MCF 10A (cell line): Measurements from ENCODE around the gene EVL. TPM values are rescaled to one million over a fixed set of nuclear protein-coding genes. Genes with fewer than 3 reads are reported as not detected.

Experiments
- BruUV-seq: library from RNA; stranded (reverse); fragments of 400-500 nt; replicated peaks from 2 replicates; lab custom pipeline; 2021; lab: Mats Ljungman, UMichigan
- CTCF ChIA-PET: fragments of 300-600 bp; sonication (Branson Sonifier 250); formaldehyde crosslinking; extraction: SDS; loops from one replicate; lab custom pipeline; 2021; ENCODE audit warnings: antibody characterized with exemption, inconsistent platforms; lab: Yijun Ruan, JAX
- POLR2A ChIA-PET: fragments of 300-600, 350-650 bp; sonication (Branson Sonifier 250); formaldehyde crosslinking; extraction: SDS; loops from one replicate; lab custom pipeline; 2020; ENCODE audit warnings: antibody characterized with exemption, inconsistent platforms; lab: Yijun Ruan, JAX
- DNase-seq: peaks from one replicate; pipeline ENCODE4 v3.0.0-alpha.2; 2018; ENCODE audit not compliant: unreplicated experiment
- H3K27ac Mint-ChIP-seq: one replicate; pipeline ENCODE4 v1.8.0; 2022; ENCODE audit warnings: mild to moderate bottlenecking, low read depth, mixed read lengths; ENCODE audit not compliant: unreplicated experiment
- H3K27me3 Mint-ChIP-seq: one replicate; pipeline ENCODE4 v1.8.0; 2022; ENCODE audit warnings: mixed read lengths; ENCODE audit not compliant: insufficient read depth, unreplicated experiment
- H3K36me3 Mint-ChIP-seq: one replicate; pipeline ENCODE4 v1.8.0; 2022; ENCODE audit warnings: mild to moderate bottlenecking, moderate library complexity, mixed read lengths; ENCODE audit not compliant: insufficient read depth, unreplicated experiment
- H3K4me1 Mint-ChIP-seq: one replicate; pipeline ENCODE4 v1.8.0; 2022; ENCODE audit warnings: mixed read lengths; ENCODE audit not compliant: insufficient read depth, unreplicated experiment
- H3K4me3 Mint-ChIP-seq: one replicate; pipeline ENCODE4 v1.8.0; 2022; ENCODE audit warnings: mild to moderate bottlenecking, moderate library complexity, mixed read lengths; ENCODE audit not compliant: unreplicated experiment
- H3K9me3 Mint-ChIP-seq: one replicate; pipeline ENCODE4 v1.8.0; 2022; ENCODE audit warnings: mixed read lengths; ENCODE audit not compliant: unreplicated experiment
- intact Hi-C: fragments of 100-400 bp; cut with micrococcal nuclease; formaldehyde crosslinking; loops from 2 replicates; pipeline ENCODE4 v1.14.1; 2022
- total RNA-seq: library from RNA; stranded (reverse); gene quantifications from 2 replicates; pipeline ENCODE4 v1.2.3, GENCODE V29; 2022
- TF ChIP-seq, protein P1 (sequence below): fragments of 200-600 bp; IDR thresholded peaks from one replicate; pipeline ENCODE4 v1.8.0; 2022; ENCODE audit warnings: antibody characterized with exemption, mild to moderate bottlenecking; ENCODE audit not compliant: unreplicated experiment

Gene EVL
- total RNA-seq, 1 experiment from 2014 or later: 55.4 TPM

DNA sequence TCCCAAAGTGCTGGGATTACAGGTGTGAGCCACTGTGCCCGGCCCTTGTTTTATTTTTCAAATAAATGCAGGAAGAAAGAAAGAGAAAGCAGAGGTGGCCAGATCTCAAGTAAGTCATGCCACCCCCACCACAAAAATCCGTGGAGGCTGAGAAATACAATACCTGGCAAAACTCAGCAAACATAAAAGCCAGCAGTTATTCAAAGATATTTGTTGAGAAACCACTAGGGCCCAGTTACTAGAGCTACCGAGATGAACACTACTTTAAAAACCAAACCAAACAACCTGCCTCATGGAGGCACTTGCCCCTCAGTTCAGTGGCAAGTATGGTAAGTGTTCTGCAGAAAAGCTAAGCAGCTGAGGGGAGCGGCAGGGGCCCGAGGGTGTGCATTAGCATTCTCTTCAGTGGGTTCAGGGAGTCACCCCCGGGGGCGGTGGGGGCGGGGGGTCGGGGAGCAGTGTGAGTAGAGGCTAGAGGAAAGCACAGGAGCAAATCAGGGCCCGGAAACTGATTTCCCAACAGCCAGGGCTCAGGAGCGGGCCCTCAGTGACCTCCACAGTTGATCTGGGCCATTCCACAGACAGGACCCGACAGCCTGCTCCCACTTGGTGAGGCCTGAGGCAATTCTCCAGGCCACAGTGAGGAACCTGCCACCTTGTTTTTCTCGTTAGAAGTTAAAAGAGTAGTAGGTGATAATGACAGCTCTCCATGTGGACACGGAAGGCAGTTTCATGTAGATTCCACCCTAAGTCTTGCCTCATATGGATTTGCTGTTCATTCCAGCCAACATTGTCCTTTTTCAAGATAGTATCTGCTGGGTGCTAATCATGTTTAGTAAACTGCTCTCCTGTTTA is 8.6 kb downstream of the EVL start:
- no TSS peak for BruUV-seq
- intact Hi-C loops: loop anchor here (1.0 kb wide), 1 partner anchor 22 kb away; no protein-coding TSS in a partner anchor
- H3K9me3 Mint-ChIP-seq: no peaks in the 10 kb centered on the region
- DNase-seq: no peak
- no peak overlapping the region for H3K4me3 Mint-ChIP-seq
- H3K27ac Mint-ChIP-seq: no peak overlapping the region
- H3K4me1 Mint-ChIP-seq: peaks cover 35% of the 10 kb centered on the region
- ChIA-PET POLR2A (interaction anchor here (0.9 to 2.1 kb wide), 6 partner anchors 8 to 119 kb away, joined by 3 to 7 read pairs (median 4); no protein-coding TSS in a partner anchor), CTCF (interaction anchor here (0.6 to 10.6 kb wide), 14 partner anchors 9 to 212 kb away, joined by 3 to 188 read pairs (median 8); no protein-coding TSS in a partner anchor)
- no peaks in the 10 kb centered on the region for H3K36me3 Mint-ChIP-seq
- TF ChIP-seq, protein P1, sequence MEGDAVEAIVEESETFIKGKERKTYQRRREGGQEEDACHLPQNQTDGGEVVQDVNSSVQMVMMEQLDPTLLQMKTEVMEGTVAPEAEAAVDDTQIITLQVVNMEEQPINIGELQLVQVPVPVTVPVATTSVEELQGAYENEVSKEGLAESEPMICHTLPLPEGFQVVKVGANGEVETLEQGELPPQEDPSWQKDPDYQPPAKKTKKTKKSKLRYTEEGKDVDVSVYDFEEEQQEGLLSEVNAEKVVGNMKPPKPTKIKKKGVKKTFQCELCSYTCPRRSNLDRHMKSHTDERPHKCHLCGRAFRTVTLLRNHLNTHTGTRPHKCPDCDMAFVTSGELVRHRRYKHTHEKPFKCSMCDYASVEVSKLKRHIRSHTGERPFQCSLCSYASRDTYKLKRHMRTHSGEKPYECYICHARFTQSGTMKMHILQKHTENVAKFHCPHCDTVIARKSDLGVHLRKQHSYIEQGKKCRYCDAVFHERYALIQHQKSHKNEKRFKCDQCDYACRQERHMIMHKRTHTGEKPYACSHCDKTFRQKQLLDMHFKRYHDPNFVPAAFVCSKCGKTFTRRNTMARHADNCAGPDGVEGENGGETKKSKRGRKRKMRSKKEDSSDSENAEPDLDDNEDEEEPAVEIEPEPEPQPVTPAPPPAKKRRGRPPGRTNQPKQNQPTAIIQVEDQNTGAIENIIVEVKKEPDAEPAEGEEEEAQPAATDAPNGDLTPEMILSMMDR: no peak
- H3K27me3 Mint-ChIP-seq: no peaks in the 10 kb centered on the region

DNA sequence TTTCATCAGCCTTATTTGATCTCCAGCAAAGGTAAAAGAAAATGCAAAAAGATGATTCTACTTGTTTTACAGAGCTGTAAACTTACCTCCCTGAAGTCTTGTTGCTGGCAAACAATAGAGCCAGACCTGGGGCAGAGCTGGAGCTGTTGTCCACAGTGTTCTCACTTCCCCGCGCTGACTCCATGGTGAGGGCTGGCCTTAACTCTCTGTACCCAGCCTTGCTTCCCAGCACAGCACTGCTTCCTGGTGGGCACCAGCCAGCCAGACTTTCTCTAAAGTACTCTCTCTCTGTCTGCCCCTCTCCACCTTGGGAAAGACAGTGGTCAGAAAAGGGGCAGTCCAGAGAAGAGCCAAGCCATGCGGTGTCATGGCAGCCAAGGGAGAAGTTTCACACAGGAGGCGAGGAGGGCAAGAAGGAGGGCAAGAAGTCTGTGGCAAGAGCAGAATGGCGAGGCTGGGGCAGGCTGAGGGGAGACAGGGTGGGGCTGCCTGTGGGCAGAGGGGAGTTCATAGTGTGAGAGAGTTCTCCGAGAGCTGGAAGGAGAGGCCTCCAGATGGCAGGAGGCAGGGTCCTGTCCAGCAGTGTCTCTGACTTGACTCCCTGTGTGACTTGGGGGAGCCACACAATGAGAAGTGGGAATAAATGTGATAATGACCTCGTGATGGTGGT is 9.3 kb downstream of the EVL start:
- TF ChIP-seq, protein P1: no peak
- H3K27ac Mint-ChIP-seq: no peak overlapping the region
- no peaks in the 10 kb centered on the region for H3K27me3 Mint-ChIP-seq
- DNase-seq: no peak
- ChIA-PET CTCF (interaction anchor here (0.6 to 10.6 kb wide), 11 partner anchors 8 to 211 kb away, joined by 3 to 188 read pairs (median 11); no protein-coding TSS in a partner anchor), POLR2A (interaction anchor here (0.9 to 2.1 kb wide), 3 partner anchors 14 to 34 kb away, joined by 3 to 7 read pairs (median 3); no protein-coding TSS in a partner anchor)
- intact Hi-C loops: loop anchor here (5.0 kb wide), 1 partner anchor 42 kb away; no protein-coding TSS in a partner anchor
- H3K4me1 Mint-ChIP-seq: peaks cover 41% of the 10 kb centered on the region
- no peaks in the 10 kb centered on the region for H3K9me3 Mint-ChIP-seq
- no peaks in the 10 kb centered on the region for H3K36me3 Mint-ChIP-seq
- no peak overlapping the region for H3K4me3 Mint-ChIP-seq
- no TSS peak for BruUV-seq

DNA sequence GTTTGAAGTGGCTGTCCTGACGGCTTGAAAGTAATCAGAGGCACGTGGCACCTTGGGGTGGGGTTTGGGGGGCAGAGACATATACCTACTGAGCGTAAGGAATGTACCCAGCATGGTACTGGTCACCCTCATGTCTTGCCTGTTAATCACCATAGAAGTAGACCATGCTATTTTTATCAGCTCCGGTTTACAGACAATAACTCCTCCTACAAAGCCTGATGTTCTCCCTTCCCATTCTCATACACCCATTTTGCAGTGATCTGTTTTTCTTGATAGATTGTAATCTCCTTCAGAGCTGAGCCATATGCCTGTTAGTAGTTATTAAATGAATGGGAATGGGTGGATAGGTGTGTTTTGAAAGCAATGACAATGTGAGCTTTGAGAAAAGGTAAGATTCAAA is 10.5 kb downstream of the EVL start:
- intact Hi-C loops: loop anchor here (1.0 to 5.0 kb wide), 3 partner anchors 33 to 117 kb away; no protein-coding TSS in a partner anchor
- Mint-ChIP-seq H3K4me3 (no peak overlapping the region), H3K36me3 (no peaks in the 10 kb centered on the region), H3K27me3 (no peaks in the 10 kb centered on the region), H3K4me1 (peaks cover 44% of the 10 kb centered on the region), H3K27ac (peak overlapping the region; percentile 75), H3K9me3 (no peaks in the 10 kb centered on the region)
- POLR2A ChIA-PET: interaction anchor here (1.2 kb wide), 1 partner anchor 21 kb away, joined by 4 read pairs; no protein-coding TSS in a partner anchor
- CTCF ChIA-PET: interaction anchor here (0.6 to 10.6 kb wide), 8 partner anchors 9 to 117 kb away, joined by 3 to 188 read pairs (median 6); no protein-coding TSS in a partner anchor
- no peak for DNase-seq
- TF ChIP-seq, protein P1: no peak
- BruUV-seq: no TSS peak
